IPS DF 6.9 (cell line): ENCODE results near the gene CYGB.

ENCODE experiments used
- DNase-seq: peaks from one replicate; pipeline ENCODE4 v3.0.0-alpha.2; 2013; ENCODE audit warnings: low read depth, low spot score
- H3K27ac ChIP-seq: one replicate; pipeline ENCODE4 v1.5.1; 2013; ENCODE audit warnings: low read length, control low read depth
- H3K27me3 ChIP-seq: 2 replicates; pipeline ENCODE4 v1.6.1; 2013; ENCODE audit warnings: mild to moderate bottlenecking, low read length; ENCODE audit not compliant: control insufficient read depth, insufficient read depth
- H3K36me3 ChIP-seq: 2 replicates; pipeline ENCODE4 v1.6.1; 2013; ENCODE audit warnings: low read length; ENCODE audit not compliant: control insufficient read depth, insufficient read depth
- H3K4me1 ChIP-seq: 2 replicates; pipeline ENCODE4 v1.6.1; 2013; ENCODE audit warnings: low read length; ENCODE audit not compliant: control insufficient read depth, insufficient read depth
- H3K4me3 ChIP-seq: 2 replicates; pipeline ENCODE4 v1.5.1; 2013; ENCODE audit warnings: mild to moderate bottlenecking, low read length
- H3K9me3 ChIP-seq: 2 replicates; pipeline ENCODE4 v1.6.1; 2013; ENCODE audit warnings: low read length, inconsistent platforms; ENCODE audit not compliant: control insufficient read depth, insufficient read depth
- WGBS: extraction: QIAGEN DNeasy Blood & Tissue Kit; methylation state at CpG from one replicate; pipeline ENCODE4 v1.1.7; 2013; ENCODE audit warnings: mixed read lengths, missing lambda C conversion rate; ENCODE audit not compliant: insufficient read length, insufficient coverage; 5-methylcytosine and 5-hydroxymethylcytosine counted together

Gene CYGB

DNA sequence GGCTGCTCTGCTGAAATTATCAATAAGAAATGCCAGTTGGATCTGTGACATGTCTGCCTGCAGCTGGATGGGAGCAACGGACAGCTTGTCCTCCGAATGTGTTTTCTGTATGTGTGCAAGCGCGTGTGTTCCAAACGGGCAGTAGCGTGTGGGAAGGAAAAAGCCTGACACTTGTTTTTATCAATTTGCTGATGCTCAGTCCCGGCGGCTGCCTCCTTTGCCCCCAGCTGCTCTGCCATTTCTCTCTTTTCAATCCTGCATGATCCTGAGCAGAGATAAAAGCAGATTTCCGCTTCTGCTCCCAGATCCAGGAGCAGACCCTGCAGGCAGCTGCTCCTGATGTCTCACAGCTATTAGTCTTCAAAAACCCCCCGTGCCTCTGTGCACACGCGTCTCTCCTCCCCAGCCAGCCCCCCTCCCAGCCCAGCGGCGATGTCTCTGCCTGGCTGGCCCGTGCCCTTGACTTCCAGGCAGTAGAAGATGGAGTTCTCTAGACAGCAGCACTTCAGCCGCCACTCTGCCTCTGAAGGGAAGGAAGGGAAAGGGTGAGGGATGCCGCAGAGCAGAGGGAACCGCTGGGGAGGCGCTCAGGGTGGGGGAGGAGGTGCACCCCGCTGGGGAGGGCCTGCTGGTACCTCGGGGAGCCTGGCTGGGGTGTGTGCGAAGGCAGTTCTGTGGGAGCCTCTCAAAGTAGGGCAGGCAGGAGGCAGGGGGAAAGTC is 6.5 kb upstream of the CYGB start:
- Histone ChIP-seq H3K27ac (no peak overlapping the region), H3K4me1 (peaks cover 7% of the 10 kb centered on the region)
- no CpG with 5 or more reads among the region's 22 CpGs for WGBS

DNA sequence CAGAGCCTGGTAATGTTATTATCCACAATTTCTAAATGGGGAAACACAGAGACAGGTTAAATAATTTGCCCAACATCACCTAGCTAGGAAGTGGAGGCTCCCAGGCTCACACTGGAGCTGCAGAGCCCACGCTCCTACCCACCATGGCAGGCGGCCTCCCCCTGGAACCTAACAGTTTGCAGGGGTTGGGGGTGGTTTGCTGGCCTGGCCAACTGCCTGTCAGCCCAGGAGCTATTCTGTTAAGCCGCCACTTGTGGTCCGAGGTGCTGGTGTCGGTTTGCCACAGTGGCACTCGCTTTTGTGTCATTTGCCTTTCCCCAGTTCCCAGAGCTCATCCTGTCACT is 5.9 kb upstream of the CYGB start:
- no peak overlapping the region for H3K27ac ChIP-seq
- DNase-seq, result no peak
- peaks cover 6% of the 10 kb centered on the region; the same call in 1 of the 2 replicates for H3K27me3 ChIP-seq
- no peak overlapping the region for H3K4me3 ChIP-seq
- WGBS, result no CpG with 5 or more reads among the region's 6 CpGs
- H3K4me1 ChIP-seq, result peaks cover 7% of the 10 kb centered on the region
- no peaks in the 10 kb centered on the region for H3K36me3 ChIP-seq
- H3K9me3 ChIP-seq, result no peaks in the 10 kb centered on the region

More for the DNA sequence above, 6.5 kb upstream of the CYGB start:
- Histone ChIP-seq H3K36me3 (no peaks in the 10 kb centered on the region), H3K27me3 (peaks cover under 1% of the 10 kb centered on the region; the same call in 1 of the 2 replicates), H3K9me3 (no peaks in the 10 kb centered on the region), H3K4me3 (no peak overlapping the region)
- no peak for DNase-seq

- peaks cover 7% of the 10 kb centered on the region for H3K4me1 ChIP-seq
- no CpG with 5 or more reads among the region's 8 CpGs for WGBS
- H3K4me3 ChIP-seq, result no peak overlapping the region
- DNase-seq, result no peak
- no peaks in the 10 kb centered on the region for H3K9me3 ChIP-seq
- H3K36me3 ChIP-seq, result no peaks in the 10 kb centered on the region
- peaks cover 7% of the 10 kb centered on the region; the same call in 1 of the 2 replicates for H3K27me3 ChIP-seq
- H3K27ac ChIP-seq, result no peak overlapping the region
Measured at GRCh38 chr17:76542984-76543383, 5.5 kb upstream of the CYGB start.

DNA sequence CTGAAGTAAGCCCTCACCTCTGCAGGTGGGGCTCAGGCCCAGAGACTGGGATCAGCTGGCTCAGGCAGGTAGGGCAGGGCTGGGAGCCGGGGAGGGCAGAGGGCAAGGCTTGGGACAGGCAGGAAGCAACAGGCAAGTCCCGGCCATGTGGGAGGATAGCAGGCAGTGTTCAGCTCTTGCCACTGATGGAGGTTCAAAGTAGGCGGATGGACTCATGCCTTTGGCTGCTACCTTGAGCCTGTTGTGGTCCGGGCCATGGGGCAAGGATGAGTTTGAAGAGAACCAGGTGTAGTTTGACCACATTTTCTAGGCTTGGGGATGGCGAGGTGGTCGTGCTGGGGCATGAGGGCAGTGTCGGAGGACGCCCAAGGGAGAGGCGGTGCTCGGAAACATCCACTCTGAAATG is 5.1 kb upstream of the CYGB start:
- Histone ChIP-seq H3K4me1 (peaks cover 7% of the 10 kb centered on the region), H3K36me3 (no peaks in the 10 kb centered on the region), H3K9me3 (no peaks in the 10 kb centered on the region), H3K4me3 (no peak overlapping the region), H3K27me3 (peaks cover 7% of the 10 kb centered on the region; the same call in 1 of the 2 replicates), H3K27ac (no peak overlapping the region)
- DNase-seq, result no peak
- WGBS, result no CpG with 5 or more reads among the region's 10 CpGs

DNA sequence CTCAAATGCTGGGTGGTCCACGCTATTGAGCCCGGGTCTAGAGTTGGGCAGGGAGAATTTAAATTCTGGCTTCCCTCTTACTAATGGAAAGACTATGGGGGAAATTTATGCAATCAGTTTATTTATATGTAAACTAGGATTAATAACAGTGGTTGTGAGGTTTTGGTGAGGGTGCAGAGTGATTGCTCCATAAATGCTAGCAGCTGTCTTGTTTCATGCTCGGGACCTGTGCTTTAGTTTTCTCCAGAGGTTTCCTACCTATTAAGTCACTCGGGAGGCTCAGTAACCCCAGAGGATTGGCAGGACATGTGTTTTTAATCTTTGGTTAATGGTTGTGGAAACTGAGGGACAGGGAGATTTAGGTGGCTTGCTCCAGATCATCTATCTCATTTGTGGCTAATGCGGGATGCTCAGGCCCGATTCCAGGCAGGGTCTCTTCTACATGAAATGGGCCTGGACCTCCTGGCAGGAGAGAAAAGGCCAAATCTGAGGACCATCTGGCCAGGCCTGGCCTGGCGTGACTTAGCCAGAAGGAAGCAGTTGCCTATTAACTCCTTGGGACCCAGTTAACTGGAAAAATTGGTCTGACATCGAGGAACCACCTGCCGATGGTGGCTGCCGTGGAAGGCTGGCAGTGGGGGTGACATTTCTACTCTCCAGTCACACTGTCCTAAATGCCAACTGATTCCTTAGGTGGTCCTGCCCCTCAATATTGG is 4.4 kb upstream of the CYGB start:
- no peaks in the 10 kb centered on the region for H3K9me3 ChIP-seq
- WGBS, result no CpG with 5 or more reads among the region's 10 CpGs
- H3K36me3 ChIP-seq, result no peaks in the 10 kb centered on the region
- H3K27me3 ChIP-seq, result peaks cover 10% of the 10 kb centered on the region; the same call in 1 of the 2 replicates
- no peak for DNase-seq
- H3K4me1 ChIP-seq, result peaks cover 6% of the 10 kb centered on the region
- no peak overlapping the region for H3K27ac ChIP-seq
- H3K4me3 ChIP-seq, result no peak overlapping the region

DNA sequence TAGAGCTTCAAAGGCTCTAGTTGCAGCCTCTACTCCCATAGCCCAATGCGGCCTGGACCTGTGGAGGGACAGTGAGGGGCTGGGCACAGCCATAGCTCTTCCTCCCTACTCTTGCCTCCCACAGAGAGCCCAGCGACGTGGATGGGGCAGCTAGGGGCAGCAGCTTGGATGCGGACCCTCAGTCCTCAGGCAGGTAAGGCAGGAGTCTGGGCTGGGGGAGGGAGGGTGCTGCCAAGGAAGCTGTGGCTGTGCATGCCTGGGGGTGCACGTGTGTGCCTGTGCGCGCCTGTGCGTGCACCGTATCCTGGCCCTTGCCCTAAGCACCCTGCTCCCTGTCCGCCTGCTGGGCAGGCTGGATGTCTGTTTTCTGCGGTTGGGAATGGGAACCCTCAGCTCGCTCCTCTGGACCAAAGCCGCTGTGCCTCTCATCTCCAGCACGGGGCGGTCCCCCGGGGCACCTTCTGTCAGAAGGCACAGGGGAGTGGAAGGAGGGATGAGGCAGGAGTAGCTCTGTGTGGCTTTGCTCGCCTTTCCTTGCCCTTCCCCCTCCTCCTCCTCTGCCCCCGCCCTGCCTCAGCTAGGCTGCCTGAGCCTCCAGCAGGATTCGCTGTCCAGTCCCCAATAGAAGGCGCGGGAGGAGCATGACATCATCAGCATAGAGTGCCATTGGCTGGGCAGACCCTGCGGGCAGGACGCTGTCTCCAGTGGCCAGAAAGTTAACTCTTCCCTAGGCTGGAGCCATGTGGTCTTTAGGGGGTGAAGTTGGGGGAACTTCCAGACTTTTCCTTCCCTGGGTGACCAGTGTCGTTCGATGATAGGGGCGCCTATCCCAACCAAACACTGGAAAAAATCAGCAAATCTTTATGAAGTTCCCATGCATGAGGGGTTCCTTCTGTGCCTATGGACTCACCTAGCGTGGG is 3.1 kb upstream of the CYGB start:
- no peak overlapping the region for H3K27ac ChIP-seq
- WGBS, result no CpG with 5 or more reads among the region's 27 CpGs

GRCh38 chr17:76539631-76540271 is 2.2 kb upstream of the CYGB start, which contains the start of gene PRCD:
Gene PRCD (plus strand): TSS chr17:76540044. CDS start chr17:76540142, 98 bp downstream.
- peak within 1 kb of the TSS; percentile 8; the same call in 1 of the 2 replicates for H3K4me3 ChIP-seq

More for the DNA sequence above, 3.1 kb upstream of the CYGB start:
- H3K36me3 ChIP-seq, result no peaks in the 10 kb centered on the region
- peak; percentile 96 for DNase-seq
- no peaks in the 10 kb centered on the region for H3K9me3 ChIP-seq
- peak overlapping the region; percentile 8; the same call in 1 of the 2 replicates for H3K4me3 ChIP-seq
- H3K27me3 ChIP-seq, result peaks cover 14% of the 10 kb centered on the region; the same call in 1 of the 2 replicates
- peaks cover 6% of the 10 kb centered on the region for H3K4me1 ChIP-seq

GRCh38 chr17:76538941-76539570 is 1.5 kb upstream of the CYGB start:
- H3K36me3 ChIP-seq, result no peaks in the 10 kb centered on the region
- WGBS, result no CpG with 5 or more reads among the region's 9 CpGs
- H3K4me3 ChIP-seq, result no peak overlapping the region
- no peaks in the 10 kb centered on the region for H3K9me3 ChIP-seq
- peaks cover 14% of the 10 kb centered on the region; the same call in 1 of the 2 replicates for H3K27me3 ChIP-seq
- H3K27ac ChIP-seq, result no peak overlapping the region
- H3K4me1 ChIP-seq, result peaks cover 6% of the 10 kb centered on the region
- no peak for DNase-seq

More at GRCh38 chr17:76539631-76540271, 2.2 kb upstream of the CYGB start, which contains the start of gene PRCD:
- Histone ChIP-seq H3K27ac (no peak within 1 kb of the TSS), H3K36me3 (no peaks in the 10 kb centered on the region), H3K9me3 (no peaks in the 10 kb centered on the region), H3K4me1 (peaks cover 6% of the 10 kb centered on the region), H3K27me3 (peaks cover 14% of the 10 kb centered on the region; the same call in 1 of the 2 replicates)
- WGBS, result no CpG with 5 or more reads among the region's 22 CpGs
- no peak for DNase-seq

DNA sequence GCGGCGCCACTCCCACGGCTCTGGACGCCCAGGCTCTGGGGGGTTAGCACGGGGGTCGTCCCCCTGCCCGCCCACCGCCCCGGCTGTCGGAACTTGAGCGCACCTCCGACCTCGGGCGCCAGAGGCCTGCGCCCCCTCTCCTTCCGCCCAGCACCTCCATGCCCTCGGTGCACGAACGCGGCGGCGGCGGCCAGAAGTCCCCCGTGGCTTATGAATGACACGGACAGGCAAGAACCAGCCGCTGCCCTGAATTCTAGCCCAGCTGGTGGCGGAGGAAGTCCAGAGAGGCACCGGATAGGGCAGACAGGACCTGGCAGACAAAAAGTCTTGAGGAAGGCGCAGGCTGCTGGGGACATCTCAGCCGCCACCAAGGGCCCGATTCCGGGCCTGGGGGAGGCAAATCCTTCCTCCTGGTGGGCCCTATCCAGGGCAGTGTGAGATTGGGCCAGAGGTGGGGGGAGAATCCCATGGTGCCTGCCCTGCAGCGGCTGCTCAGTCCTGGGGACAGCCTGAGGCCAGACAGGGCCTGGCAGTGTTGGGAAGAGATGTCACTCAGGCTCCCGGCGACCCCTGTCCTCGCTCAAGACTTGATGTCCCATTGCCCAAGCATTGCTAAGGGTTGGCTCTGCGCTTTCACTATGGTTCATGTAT is 897 bp upstream of the CYGB start:
- no peaks in the 10 kb centered on the region for H3K36me3 ChIP-seq
- peaks cover 14% of the 10 kb centered on the region; the same call in 1 of the 2 replicates for H3K27me3 ChIP-seq
- H3K9me3 ChIP-seq, result no peaks in the 10 kb centered on the region
- peak overlapping the region; percentile 66; the same call in 1 of the 2 replicates for H3K4me3 ChIP-seq
- peaks cover 6% of the 10 kb centered on the region for H3K4me1 ChIP-seq
- no CpG with 5 or more reads among the region's 37 CpGs for WGBS
- H3K27ac ChIP-seq, result no peak overlapping the region
- DNase-seq, result no peak
